CD4-positive, alpha-beta T cell (primary cell): ENCODE measurements around the gene VAV2. TPM values are rescaled to one million over a fixed set of nuclear protein-coding genes. Genes with fewer than 3 reads are reported as not detected.

ENCODE experiments used
- ATAC-seq: fragments of 200-7000 bp; cut with Tn5 transposase; one replicate; pipeline ENCODE4 v1.10.0; 2022; ENCODE audit warnings: mild to moderate bottlenecking; ENCODE audit not compliant: poor library complexity
- CTCF ChIA-PET: fragments of 350-600 bp; sonication (Branson Sonifier 250); formaldehyde crosslinking; loops from one replicate; lab custom pipeline; 2021; ENCODE audit warnings: antibody characterized with exemption, inconsistent platforms; lab: Charles Lee
- POLR2A ChIA-PET: fragments of 350-600 bp; sonication (Branson Sonifier 250); formaldehyde crosslinking; loops from one replicate; lab custom pipeline; 2021; ENCODE audit warnings: antibody characterized with exemption, inconsistent platforms; lab: Charles Lee
- DNase-seq, 14 experiments: peaks; one replicate each; pipeline ENCODE4 v3.0.0-alpha.2; 2013 to 2020; ENCODE audit warnings: mixed read lengths in 2 of 14
- H3K27ac ChIP-seq, 2 donors: one replicate each; pipeline versions ENCODE4 v1.5.1 to v1.7.0; 2013; ENCODE audit warnings: low read length in 2 of 2, low read depth in 1 of 2, mild to moderate bottlenecking in 1 of 2
- H3K27me3 ChIP-seq, 2 experiments: 1 replicate in 1 of 2; 2 replicates in 1 of 2; pipeline versions ENCODE4 v1.6.1 to v1.7.0; 2013; ENCODE audit warnings: low read length in 2 of 2, control low read depth in 1 of 2, mild to moderate bottlenecking in 1 of 2, moderate library complexity in 1 of 2; ENCODE audit not compliant: insufficient read depth in 2 of 2, control insufficient read depth in 1 of 2
- H3K36me3 ChIP-seq: one replicate; pipeline ENCODE4 v1.6.1; 2013; ENCODE audit warnings: low read length, control low read depth; ENCODE audit not compliant: insufficient read depth
- H3K4me1 ChIP-seq: one replicate; pipeline ENCODE4 v1.6.1; 2013; ENCODE audit warnings: low read length, control low read depth; ENCODE audit not compliant: insufficient read depth
- H3K4me3 ChIP-seq: one replicate; pipeline ENCODE4 v1.5.1; 2013; ENCODE audit warnings: mild to moderate bottlenecking, low read length, moderate library complexity
- H3K9me3 ChIP-seq, 2 experiments: 1 replicate in 1 of 2; 2 replicates in 1 of 2; pipeline versions ENCODE4 v1.6.1 to v1.7.0; 2013; ENCODE audit warnings: low read length in 2 of 2, mild to moderate bottlenecking in 2 of 2, control low read depth in 1 of 2, moderate library complexity in 1 of 2; ENCODE audit not compliant: control insufficient read depth in 1 of 2, insufficient read depth in 1 of 2
- H3K27ac Mint-ChIP-seq: one replicate; pipeline ENCODE4 v1.8.0; 2020; ENCODE audit warnings: mixed read lengths
- H3K27me3 Mint-ChIP-seq: one replicate; pipeline ENCODE4 v1.8.0; 2021; ENCODE audit warnings: mixed read lengths
- H3K36me3 Mint-ChIP-seq: one replicate; pipeline ENCODE4 v1.8.0; 2021; ENCODE audit warnings: low read depth, mixed read lengths
- H3K4me1 Mint-ChIP-seq: one replicate; pipeline ENCODE4 v1.8.0; 2021; ENCODE audit warnings: low read depth, mixed read lengths
- H3K4me3 Mint-ChIP-seq: one replicate; pipeline ENCODE4 v1.8.0; 2020; ENCODE audit warnings: mild to moderate bottlenecking, mixed read lengths
- H3K9me3 Mint-ChIP-seq: one replicate; pipeline ENCODE4 v1.8.0; 2020; ENCODE audit warnings: mixed read lengths
- CTCF ChIP-seq: fragments of 200-600 bp; IDR thresholded peaks from one replicate; pipeline ENCODE4 v1.8.0; 2022; ENCODE audit warnings: antibody characterized with exemption, mild to moderate bottlenecking
- intact Hi-C, 2 experiments: fragments of 100-400 bp; cut with DNase I in 1 of 2; cut with micrococcal nuclease in 1 of 2; formaldehyde crosslinking; loops; one replicate each; pipeline versions ENCODE4 v1.15.1 to v1.9.0; 2023 to 2025; cut with DNase I, micrococcal nuclease
- total RNA-seq, 174 experiments: library from RNA in 2 of 174; stranded (reverse) in 2 of 174; gene quantifications; one replicate each; pipeline ENCODE4 v1.2.3 and lab custom pipeline; 2021 to 2026

Gene VAV2
- total RNA-seq, 2 experiments from 2014 or later: 1.6 to 1.7 TPM

DNA sequence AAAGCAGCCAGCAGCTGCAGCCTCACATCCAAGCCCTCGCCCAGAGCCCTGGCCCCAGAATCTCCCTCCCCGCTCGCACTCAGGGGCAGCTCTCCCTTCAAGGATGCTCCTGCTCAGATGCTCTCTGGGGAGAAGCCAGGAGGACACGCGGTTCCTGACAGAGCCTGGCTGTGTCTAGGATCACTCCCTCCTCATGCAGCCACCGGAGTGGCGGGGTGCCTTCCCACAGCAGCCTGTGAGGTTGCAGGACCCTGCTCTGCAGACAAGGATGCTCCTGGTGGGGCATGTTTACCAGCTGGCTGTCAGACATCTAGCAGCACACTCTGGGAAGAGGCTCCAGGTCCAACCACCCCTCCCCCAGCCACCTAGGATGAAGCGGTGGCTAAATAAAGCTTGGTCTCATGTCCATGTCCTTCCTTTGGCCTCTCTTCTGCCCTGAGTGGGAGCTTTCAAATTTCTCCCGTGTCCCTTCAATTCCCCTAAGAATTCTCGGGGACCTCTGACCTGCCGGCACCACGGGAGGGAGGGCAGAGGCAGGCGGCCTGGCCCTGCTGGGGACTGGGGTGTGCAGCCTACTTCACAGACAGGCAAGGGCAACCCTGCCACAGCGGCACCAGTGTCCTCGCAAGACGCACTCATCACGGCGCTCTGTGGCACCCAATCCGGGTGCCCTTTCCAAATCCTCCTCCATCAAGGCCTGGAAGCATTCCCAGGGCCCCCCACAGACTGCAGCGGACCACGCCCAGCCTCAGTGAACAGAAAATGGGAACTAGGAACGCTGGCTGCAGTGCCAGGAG, 165.6 kb downstream of the VAV2 start:
- H3K27me3 Mint-ChIP-seq: no peaks in the 10 kb centered on the region
- no peak for TF ChIP-seq CTCF
- H3K27ac Mint-ChIP-seq: no peak overlapping the region
- no peaks in the 10 kb centered on the region for H3K36me3 Mint-ChIP-seq
- H3K4me1 ChIP-seq: no peaks in the 10 kb centered on the region
- no peaks in the 10 kb centered on the region for H3K4me1 Mint-ChIP-seq
- POLR2A ChIA-PET: no interaction called here
- H3K27me3 ChIP-seq: no peaks in the 10 kb centered on the region
- no peak overlapping the region for H3K27ac ChIP-seq
- no peak for DNase-seq
- H3K9me3 Mint-ChIP-seq: no peaks in the 10 kb centered on the region
- H3K4me3 Mint-ChIP-seq: no peak overlapping the region
- intact Hi-C loops: no loop called here
- CTCF ChIA-PET: no interaction called here
- H3K36me3 ChIP-seq: no peaks in the 10 kb centered on the region
- H3K4me3 ChIP-seq: no peak overlapping the region
- ATAC-seq: no peak
- no peaks in the 10 kb centered on the region for H3K9me3 ChIP-seq

GRCh38 chr9:133825555-133826218, 166.4 kb downstream of the VAV2 start:
- ATAC-seq (no peak), DNase-seq (no peak)
- H3K4me1 Mint-ChIP-seq: no peaks in the 10 kb centered on the region
- H3K9me3 Mint-ChIP-seq: no peaks in the 10 kb centered on the region
- ChIA-PET CTCF (no interaction called here), POLR2A (no interaction called here)
- TF ChIP-seq CTCF: no peak
- intact Hi-C loops: no loop called here
- H3K36me3 Mint-ChIP-seq: no peaks in the 10 kb centered on the region
- no peaks in the 10 kb centered on the region for H3K4me1 ChIP-seq
- no peak overlapping the region for H3K27ac ChIP-seq
- no peaks in the 10 kb centered on the region for H3K27me3 Mint-ChIP-seq
- H3K27me3 ChIP-seq: no peaks in the 10 kb centered on the region
- H3K27ac Mint-ChIP-seq: no peak overlapping the region
- no peaks in the 10 kb centered on the region for H3K36me3 ChIP-seq
- H3K4me3 ChIP-seq: no peak overlapping the region
- H3K4me3 Mint-ChIP-seq: no peak overlapping the region
- H3K9me3 ChIP-seq: no peaks in the 10 kb centered on the region

- no peak overlapping the region for H3K27ac ChIP-seq
Observed at GRCh38 chr9:133824802-133825186, 167.3 kb downstream of the VAV2 start.

More at GRCh38 chr9:133824802-133825186, 167.3 kb downstream of the VAV2 start:
- Mint-ChIP-seq H3K9me3 (no peaks in the 10 kb centered on the region), H3K27ac (no peak overlapping the region), H3K4me3 (no peak overlapping the region), H3K36me3 (no peaks in the 10 kb centered on the region), H3K27me3 (no peaks in the 10 kb centered on the region), H3K4me1 (no peaks in the 10 kb centered on the region)
- ChIA-PET POLR2A (no interaction called here), CTCF (no interaction called here)
- no peaks in the 10 kb centered on the region for H3K36me3 ChIP-seq
- no peak for TF ChIP-seq CTCF
- H3K9me3 ChIP-seq: no peaks in the 10 kb centered on the region
- H3K27me3 ChIP-seq: no peaks in the 10 kb centered on the region
- H3K4me3 ChIP-seq: no peak overlapping the region
- no peaks in the 10 kb centered on the region for H3K4me1 ChIP-seq
- intact Hi-C loops: no loop called here
- no peak for ATAC-seq
- DNase-seq: no peak
